K562 (cell line): ENCODE results near the gene C17orf113. TPM values are rescaled to one million over a fixed set of nuclear protein-coding genes. Genes with fewer than 3 reads are reported as not detected.

Experiments used
- AFF1 ChIP-seq, 2 experiments: fragments of 450-650 bp; IDR thresholded peaks; 2 replicates each; pipeline ENCODE4 v1.6.1; 2018; ENCODE audit warnings: mild to moderate bottlenecking in 2 of 2, low read depth in 1 of 2; ENCODE audit not compliant: partially characterized antibody in 2 of 2
- BMI1 ChIP-seq: fragments of 150-350 bp; IDR thresholded peaks from 2 replicates; pipeline ENCODE4 v1.6.1; 2014; ENCODE audit warnings: low read length
- CBX5 ChIP-seq: IDR thresholded peaks from 2 replicates; pipeline ENCODE4 v1.6.1; 2014; ENCODE audit warnings: low read depth, borderline replicate concordance
- ETV1 ChIP-seq: fragments of 450-650 bp; conservative IDR thresholded peaks from 2 replicates; pipeline ENCODE4 v1.6.1; 2016; ENCODE audit warnings: missing genetic modification characterization, control low read depth, low read depth, missing compliant biosample characterization
- GABPB2 ChIP-seq: fragments of 250-450 bp; sonication (Bioruptor Pico); conservative IDR thresholded peaks from 2 replicates; pipeline ENCODE4 v1.5.1; 2021; ENCODE audit warnings: mild to moderate bottlenecking
- KDM4B ChIP-seq, 2 experiments: fragments of 450-650 bp in 1 of 2; sonication (generic) in 1 of 2; IDR thresholded peaks; 2 replicates each; pipeline ENCODE4 v1.6.1; 2016 to 2017; ENCODE audit warnings: borderline replicate concordance in 2 of 2, antibody characterized with exemption in 1 of 2, low read depth in 1 of 2, mild to moderate bottlenecking in 1 of 2
- MCM2 ChIP-seq: fragments of 450-650 bp; IDR thresholded peaks from 2 replicates; pipeline ENCODE4 v1.6.1; 2017; ENCODE audit warnings: low read depth, mild to moderate bottlenecking
- MYNN ChIP-seq, 2 experiments: sonication (generic); formaldehyde crosslinking in 1 of 2; IDR thresholded peaks; 2 replicates each; pipeline versions ENCODE4 v1.5.0 to v1.6.1; 2016 to 2020; ENCODE audit warnings: antibody characterized with exemption in 1 of 2, missing genetic modification reagents in 1 of 2
- PHF20 ChIP-seq: fragments of 450-650 bp; IDR thresholded peaks from 2 replicates; pipeline ENCODE4 v1.6.1; 2018; ENCODE audit not compliant: partially characterized antibody
- SIX5 ChIP-seq, 2 experiments: IDR thresholded peaks; 2 replicates each; pipeline ENCODE4 v1.6.1; 2011; ENCODE audit warnings: low read length in 2 of 2, borderline replicate concordance in 1 of 2, low read depth in 1 of 2, mild to moderate bottlenecking in 1 of 2, moderate library complexity in 1 of 2; ENCODE audit not compliant: insufficient read depth in 1 of 2
- STAT6 ChIP-seq: sonication (generic); formaldehyde crosslinking; IDR thresholded peaks from 2 replicates; pipeline ENCODE4 v1.8.1; 2023; ENCODE audit warnings: mild to moderate bottlenecking, missing genetic modification reagents
- XRCC3 ChIP-seq: fragments of 450-650 bp; IDR thresholded peaks from 2 replicates; pipeline ENCODE4 v1.6.1; 2017; ENCODE audit warnings: mild to moderate bottlenecking, moderate library complexity
- ZNF589 ChIP-seq: fragments of 200-800 bp; sonication (Bioruptor generic); IDR thresholded peaks from 2 replicates; pipeline ENCODE4 v1.6.1; 2016; ENCODE audit warnings: low read depth, missing genetic modification characterization, missing compliant biosample characterization
- polyA plus RNA-seq, 8 experiments: library from polyadenylated mRNA; depleted of rRNA in 4 of 8; stranded (reverse) in 5 of 8; unstranded in 3 of 8; fragments of >200 nt; fragmentation: Nextera tagmentation in 2 of 8; fragmentation: Illumina TruSeq in 1 of 8; extraction: Ambion mirVana in 2 of 8; extraction: Trizol in 1 of 8; gene quantifications; 2 replicates each; pipeline versions ENCODE4 v1.2.1 to v1.2.3, GENCODE V29; 2011 to 2014; ENCODE audit warnings: inconsistent platforms in 1 of 8, missing spikeins in 1 of 8
- total RNA-seq, 7 experiments: library from RNA; depleted of rRNA in 6 of 7; stranded (reverse); fragments of >200 nt in 6 of 7; fragmentation: Illumina TruSeq in 2 of 7; extraction: Trizol in 2 of 7; gene quantifications; 2 replicates each; pipeline versions ENCODE4 v1.2.1 to v1.2.3, GENCODE V29; 2011 to 2021; ENCODE audit warnings: low replicate concordance in 1 of 7

C17orf113 gene
- total and polyA plus RNA-seq, 9 of the 15 experiments (the other 6 are each of a cell fraction or from before 2014, with no cell fraction given), result 0.10 to 1.2 (median 0.31) TPM

DNA sequence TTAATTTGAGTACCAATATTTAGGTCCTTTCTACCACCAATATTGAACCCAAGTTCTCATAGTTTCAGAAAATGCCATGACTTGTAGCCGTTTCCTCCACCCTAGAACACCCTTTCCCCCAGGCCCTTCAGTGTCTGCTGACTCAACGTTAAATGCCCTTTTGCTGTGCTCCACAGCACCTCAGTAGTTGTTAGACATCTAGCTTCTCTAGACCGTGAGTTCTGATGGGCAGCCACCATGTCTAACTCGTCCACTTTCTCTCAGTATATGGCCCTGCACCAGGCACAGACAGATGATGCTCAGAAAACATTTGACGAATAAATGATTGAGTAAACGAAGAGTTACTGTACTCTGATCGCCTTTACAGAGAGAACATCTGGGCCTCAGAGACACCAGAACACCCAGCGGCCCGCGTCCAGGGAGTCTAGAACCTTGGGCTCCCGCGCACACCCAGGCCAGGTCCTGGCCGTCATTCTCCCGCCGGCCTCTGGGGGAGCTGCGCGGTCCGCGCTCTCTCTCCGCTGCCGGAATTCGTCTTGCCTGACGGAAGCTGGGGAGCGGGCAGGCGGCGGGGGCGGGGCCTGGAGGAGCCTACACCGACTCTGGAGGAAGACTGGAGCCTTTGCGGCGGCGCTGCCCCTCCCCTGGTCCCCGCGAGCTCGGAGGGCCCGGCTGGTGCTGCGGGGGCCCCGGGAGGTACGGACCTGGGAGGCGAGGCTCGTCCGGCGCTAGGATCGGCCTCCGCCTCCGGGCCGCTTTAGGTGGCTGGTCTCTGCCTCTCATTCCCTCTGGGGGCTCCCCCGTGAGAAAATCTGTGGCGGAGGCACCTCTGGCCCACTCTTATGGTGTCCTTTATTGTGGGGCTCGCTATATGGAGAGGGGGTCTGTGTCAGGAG, 30.6 kb downstream of the C17orf113 start, which contains the start of gene NKIRAS2 (continued):
- TF ChIP-seq SIX5 (IDR thresholded peaks at IDR 0.05; ENCODE audit: borderline replicate concordance in 1 of 2, insufficient read depth in 1 of 2, low read depth in 1 of 2, low read length in 2 of 2) (no peak), XRCC3 (no peak), BMI1 (no peak), STAT6 (CRISPR knock-in tag) (no peak), AFF1 (IDR thresholded peaks at IDR 0.05; ENCODE audit: low read depth in 1 of 2, partially characterized antibody in 2 of 2) (no peak), ETV1 (tag) (peak; percentile 75), MCM2 (no peak), PHF20 (peak; percentile 78), MYNN (IDR thresholded peaks at IDR 0.05) (no peak), MYNN (CRISPR knock-in tag; IDR thresholded peaks at IDR 0.05) (no peak), ZNF589 (CRISPR knock-in tag) (no peak), GABPB2 (CRISPR knock-in tag) (no peak), KDM4B (IDR thresholded peaks at IDR 0.05; ENCODE audit: borderline replicate concordance in 2 of 2, low read depth in 1 of 2) (peak in 1 of 2 experiments; percentile 92; a peak in 1 of 4 replicates), CBX5 (no peak)
